MM.1S (cell line): ENCODE data around the gene PLA2G4E.

Source experiments
- DNase-seq: peaks from one replicate; pipeline ENCODE4 v3.0.0-alpha.2; 2015
- H2AFZ ChIP-seq: fragments of 300-600 bp; sonication (generic); 2 replicates; pipeline ENCODE4 v1.6.0; 2016; ENCODE audit warnings: antibody characterized with exemption, low read length
- H3F3A ChIP-seq: fragments of 300-600 bp; sonication (generic); 2 replicates; pipeline ENCODE4 v1.6.1; 2016; ENCODE audit warnings: mild to moderate bottlenecking, antibody characterized with exemption, low read length, moderate library complexity, mixed read lengths; ENCODE audit not compliant: insufficient read depth
- H3K27ac ChIP-seq: fragments of 300-600 bp; sonication (generic); 2 replicates; pipeline ENCODE4 v1.5.1; 2016; ENCODE audit warnings: mild to moderate bottlenecking, low read length
- H3K27me3 ChIP-seq: fragments of 300-600 bp; sonication (generic); replicated peaks from 2 replicates; pipeline ENCODE4 v1.6.0; 2016; ENCODE audit warnings: low read length; ENCODE audit not compliant: insufficient read depth
- H3K36me3 ChIP-seq: fragments of 300-600 bp; sonication (generic); replicated peaks from 2 replicates; pipeline ENCODE4 v1.6.1; 2016; ENCODE audit warnings: mild to moderate bottlenecking, low read length, mixed read lengths; ENCODE audit not compliant: insufficient read depth
- H3K4me1 ChIP-seq: fragments of 300-600 bp; sonication (generic); 2 replicates; pipeline ENCODE4 v1.6.1; 2016; ENCODE audit warnings: low read length, mixed read lengths
- H3K4me2 ChIP-seq: fragments of 300-600 bp; sonication (generic); 2 replicates; pipeline ENCODE4 v1.6.0; 2016; ENCODE audit warnings: low read depth, low read length
- H3K4me3 ChIP-seq: fragments of 300-600 bp; sonication (generic); 2 replicates; pipeline ENCODE4 v1.5.1; 2016; ENCODE audit warnings: low read length, mixed read lengths
- H3K79me2 ChIP-seq: fragments of 300-600 bp; sonication (generic); 2 replicates; pipeline ENCODE4 v1.6.1; 2016; ENCODE audit warnings: mixed run types, low read length, mixed read lengths
- H3K9ac ChIP-seq: fragments of 300-600 bp; sonication (generic); 2 replicates; pipeline ENCODE4 v1.6.1; 2016; ENCODE audit warnings: low read length, mixed read lengths
- H3K9me2 ChIP-seq: fragments of 300-600 bp; sonication (generic); replicated peaks from 2 replicates; pipeline ENCODE4 v1.6.1; 2016; ENCODE audit warnings: mild to moderate bottlenecking, low read length, mixed read lengths; ENCODE audit not compliant: insufficient read depth
- H3K9me3 ChIP-seq: fragments of 300-600 bp; sonication (generic); replicated peaks from 2 replicates; pipeline ENCODE4 v1.6.1; 2016; ENCODE audit warnings: mild to moderate bottlenecking, low read length, mixed read lengths; ENCODE audit not compliant: insufficient read depth
- H4K20me1 ChIP-seq: fragments of 300-600 bp; sonication (generic); 2 replicates; pipeline ENCODE4 v1.6.1; 2016; ENCODE audit warnings: mild to moderate bottlenecking, low read length, moderate library complexity, mixed read lengths; ENCODE audit not compliant: insufficient read depth
- EZH2 ChIP-seq: fragments of 300-600 bp; sonication (generic); optimal IDR thresholded peaks from 2 replicates; pipeline ENCODE3; 2017; ENCODE audit warnings: low read depth, mild to moderate bottlenecking, antibody characterized with exemption, low read length, mixed read lengths
- EZH2phosphoT487 ChIP-seq: fragments of 300-600 bp; sonication (generic); IDR thresholded peaks from 2 replicates; pipeline ENCODE4 v1.6.1; 2018; ENCODE audit warnings: antibody characterized with exemption, low read length
- TF ChIP-seq, protein P1 (sequence below): fragments of 300-600 bp; sonication (generic); IDR thresholded peaks from 2 replicates; pipeline ENCODE4 v1.5.1; 2016; ENCODE audit warnings: antibody characterized with exemption, low read length, mixed read lengths

PLA2G4E gene

DNA sequence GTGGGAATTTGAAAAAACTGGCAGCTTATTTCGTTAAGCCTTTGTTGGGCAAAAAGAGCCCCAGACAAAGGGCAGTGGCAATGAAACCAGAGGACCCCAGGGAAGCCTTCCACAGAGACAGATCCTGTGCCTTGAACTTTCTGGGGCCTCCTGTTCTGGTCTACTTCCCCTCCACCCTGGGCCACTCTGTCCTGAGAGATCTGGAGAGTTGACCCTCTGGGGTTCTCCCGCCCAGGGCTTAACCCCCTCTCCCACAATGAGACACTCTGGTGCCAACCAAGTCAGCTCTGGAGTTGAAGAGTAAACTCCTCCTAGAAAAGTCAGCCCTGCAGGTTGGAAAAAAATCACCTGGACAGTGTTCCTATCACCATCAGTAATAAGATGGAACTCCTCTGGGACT, 69.3 kb downstream of the PLA2G4E start:
- H3K4me3 ChIP-seq = no peak overlapping the region
- TF ChIP-seq EZH2 (no peak), EZH2phosphoT487 (no peak)
- TF ChIP-seq, protein P1, sequence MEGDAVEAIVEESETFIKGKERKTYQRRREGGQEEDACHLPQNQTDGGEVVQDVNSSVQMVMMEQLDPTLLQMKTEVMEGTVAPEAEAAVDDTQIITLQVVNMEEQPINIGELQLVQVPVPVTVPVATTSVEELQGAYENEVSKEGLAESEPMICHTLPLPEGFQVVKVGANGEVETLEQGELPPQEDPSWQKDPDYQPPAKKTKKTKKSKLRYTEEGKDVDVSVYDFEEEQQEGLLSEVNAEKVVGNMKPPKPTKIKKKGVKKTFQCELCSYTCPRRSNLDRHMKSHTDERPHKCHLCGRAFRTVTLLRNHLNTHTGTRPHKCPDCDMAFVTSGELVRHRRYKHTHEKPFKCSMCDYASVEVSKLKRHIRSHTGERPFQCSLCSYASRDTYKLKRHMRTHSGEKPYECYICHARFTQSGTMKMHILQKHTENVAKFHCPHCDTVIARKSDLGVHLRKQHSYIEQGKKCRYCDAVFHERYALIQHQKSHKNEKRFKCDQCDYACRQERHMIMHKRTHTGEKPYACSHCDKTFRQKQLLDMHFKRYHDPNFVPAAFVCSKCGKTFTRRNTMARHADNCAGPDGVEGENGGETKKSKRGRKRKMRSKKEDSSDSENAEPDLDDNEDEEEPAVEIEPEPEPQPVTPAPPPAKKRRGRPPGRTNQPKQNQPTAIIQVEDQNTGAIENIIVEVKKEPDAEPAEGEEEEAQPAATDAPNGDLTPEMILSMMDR = no peak
- no peaks in the 10 kb centered on the region for H3K9me3 ChIP-seq
- no peaks in the 10 kb centered on the region for H3K27me3 ChIP-seq
- H3K36me3 ChIP-seq = no peaks in the 10 kb centered on the region
- no peak overlapping the region for H3K9ac ChIP-seq
- peaks cover 21% of the 10 kb centered on the region for H3K79me2 ChIP-seq
- no peaks in the 10 kb centered on the region for H4K20me1 ChIP-seq
- no peak overlapping the region for H2AFZ ChIP-seq
- no peaks in the 10 kb centered on the region for H3F3A ChIP-seq
- H3K4me2 ChIP-seq = no peak overlapping the region
- H3K4me1 ChIP-seq = no peaks in the 10 kb centered on the region
- no peak for DNase-seq
- no peaks in the 10 kb centered on the region for H3K9me2 ChIP-seq
- H3K27ac ChIP-seq = no peak overlapping the region

DNA sequence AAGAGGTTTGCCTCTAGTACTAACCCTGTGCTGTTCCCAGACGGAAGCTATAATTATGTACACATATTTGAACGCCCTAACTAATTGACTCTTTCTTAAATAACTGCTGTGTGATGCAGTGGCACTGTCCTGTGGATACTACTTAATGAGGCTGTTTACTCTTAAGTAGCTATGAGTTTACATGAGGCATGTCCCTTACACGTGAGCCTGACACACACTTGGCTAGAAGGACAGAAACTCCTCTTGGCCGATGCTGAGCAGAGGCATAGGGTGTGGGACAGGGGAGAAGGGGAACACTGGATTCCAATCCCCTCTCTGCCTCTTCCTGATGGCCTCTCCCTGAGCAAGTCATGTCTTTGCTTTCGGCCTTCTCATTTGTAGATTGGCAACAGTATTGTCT, 70.4 kb downstream of the PLA2G4E start:
- H3K27me3 ChIP-seq = no peaks in the 10 kb centered on the region
- no peaks in the 10 kb centered on the region for H3K9me2 ChIP-seq
- no peaks in the 10 kb centered on the region for H3K9me3 ChIP-seq
- TF ChIP-seq EZH2 (no peak), EZH2phosphoT487 (no peak)
- TF ChIP-seq, protein P1 = no peak
- DNase-seq = no peak
- no peak overlapping the region for H3K4me2 ChIP-seq
- no peaks in the 10 kb centered on the region for H3K4me1 ChIP-seq
- no peaks in the 10 kb centered on the region for H4K20me1 ChIP-seq
- peaks cover 10% of the 10 kb centered on the region for H3K79me2 ChIP-seq
- no peaks in the 10 kb centered on the region for H3K36me3 ChIP-seq
- no peak overlapping the region for H3K9ac ChIP-seq
- H3K27ac ChIP-seq = no peak overlapping the region
- no peak overlapping the region for H2AFZ ChIP-seq
- H3K4me3 ChIP-seq = no peak overlapping the region
- no peaks in the 10 kb centered on the region for H3F3A ChIP-seq

DNA sequence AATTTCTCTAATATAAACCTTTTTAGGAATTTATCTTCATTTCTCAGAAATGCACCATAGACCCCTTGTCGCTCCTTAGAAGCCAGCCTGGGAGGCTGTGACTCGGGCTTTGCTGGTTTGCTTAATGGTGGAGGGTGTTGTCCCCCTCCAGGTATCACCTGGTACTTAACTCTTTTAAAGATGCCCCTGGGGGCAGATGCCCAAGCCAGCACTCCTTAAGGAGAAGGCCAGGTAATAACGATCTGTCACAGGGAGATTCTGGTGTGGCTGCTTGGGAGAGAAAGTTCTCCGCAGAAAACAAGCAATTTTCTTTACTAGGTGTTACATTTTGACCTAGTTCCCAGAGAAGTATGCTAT, 70.7 kb downstream of the PLA2G4E start:
- H3K4me3 ChIP-seq = no peak overlapping the region
- no peak overlapping the region for H3K4me2 ChIP-seq
- H4K20me1 ChIP-seq = no peaks in the 10 kb centered on the region
- H3K79me2 ChIP-seq = 0 out of 2 replicates have a peak, but pooled peaks cover 6% of the 10 kb centered on the region
- H3K4me1 ChIP-seq = no peaks in the 10 kb centered on the region
- H3K9me3 ChIP-seq = no peaks in the 10 kb centered on the region
- no peak overlapping the region for H3K27ac ChIP-seq
- H2AFZ ChIP-seq = no peak overlapping the region
- no peaks in the 10 kb centered on the region for H3K36me3 ChIP-seq
- no peak overlapping the region for H3K9ac ChIP-seq
- TF ChIP-seq EZH2 (no peak), EZH2phosphoT487 (no peak)
- TF ChIP-seq, protein P1 = no peak
- DNase-seq = no peak
- H3F3A ChIP-seq = no peaks in the 10 kb centered on the region
- no peaks in the 10 kb centered on the region for H3K27me3 ChIP-seq
- H3K9me2 ChIP-seq = no peaks in the 10 kb centered on the region
